DND-41 (cell line): ENCODE measurements around the gene EDDM13.
"Not testable (repeated sequence)": the region's sequence is repeated elsewhere in the genome, so short reads cannot be mapped to it uniquely, and the experiment has no call there.

Source experiments
- ATAC-seq: fragments of 200-7000 bp; cut with Tn5 transposase; 3 replicates; pipeline ENCODE4 v1.9.1; 2021; ENCODE audit warnings: low read depth; ENCODE audit not compliant: insufficient read depth
- DNase-seq: peaks from one replicate; pipeline ENCODE4 v3.0.0-alpha.2; 2020
- H2AFZ ChIP-seq: 2 replicates; pipeline ENCODE4 v1.6.0; 2012; ENCODE audit warnings: low read depth, low read length
- H3K27ac ChIP-seq: 2 replicates; pipeline ENCODE4 v1.5.1; 2012; ENCODE audit warnings: low read length, inconsistent platforms
- H3K27me3 ChIP-seq: fragments of 200-600 bp; sonication (generic); 2 replicates; pipeline ENCODE4 v1.6.0; 2012; ENCODE audit warnings: low read length, mild to moderate bottlenecking, inconsistent platforms; ENCODE audit not compliant: insufficient read depth, poor library complexity
- H3K36me3 ChIP-seq: 2 replicates; pipeline ENCODE4 v1.5.1; 2012; ENCODE audit warnings: low read length, inconsistent platforms; ENCODE audit not compliant: insufficient read depth
- H3K4me1 ChIP-seq: 2 replicates; pipeline ENCODE4 v1.5.1; 2012; ENCODE audit warnings: mild to moderate bottlenecking, low read length; ENCODE audit not compliant: insufficient read depth
- H3K4me2 ChIP-seq: 2 replicates; pipeline ENCODE4 v1.6.0; 2012; ENCODE audit warnings: mild to moderate bottlenecking, moderate library complexity, low read length, inconsistent platforms; ENCODE audit not compliant: insufficient read depth
- H3K4me3 ChIP-seq, 2 experiments: fragments of 200-600 bp in 1 of 2; shearing (Covaris generic) in 1 of 2; 2 replicates each; pipeline ENCODE4 v1.5.1; 2012 to 2016; ENCODE audit warnings: inconsistent platforms in 2 of 2, low read length in 2 of 2, mild to moderate bottlenecking in 2 of 2, low read depth in 1 of 2, moderate library complexity in 1 of 2
- H3K79me2 ChIP-seq: 2 replicates; pipeline ENCODE4 v1.6.0; 2012; ENCODE audit warnings: low read length, inconsistent platforms; ENCODE audit not compliant: insufficient read depth
- H3K9ac ChIP-seq: 2 replicates; pipeline ENCODE4 v1.6.0; 2012; ENCODE audit warnings: low read depth, mild to moderate bottlenecking, inconsistent platforms, low read length, moderate library complexity
- H3K9me3 ChIP-seq: 2 replicates; pipeline ENCODE4 v1.5.1; 2012; ENCODE audit warnings: low read length, moderate library complexity, mild to moderate bottlenecking, inconsistent platforms; ENCODE audit not compliant: insufficient read depth, severe bottlenecking
- H4K20me1 ChIP-seq: 2 replicates; pipeline ENCODE4 v1.6.0; 2012; ENCODE audit warnings: low read length; ENCODE audit not compliant: insufficient read depth
- EZH2 ChIP-seq: IDR thresholded peaks from 3 replicates; pipeline ENCODE4 v1.6.1; 2012; ENCODE audit warnings: borderline replicate concordance, low read depth, mild to moderate bottlenecking, moderate library complexity, low read length, inconsistent platforms; ENCODE audit not compliant: severe bottlenecking
- TF ChIP-seq, protein P1 (sequence below): IDR thresholded peaks from 2 replicates; pipeline ENCODE4 v1.5.1; 2012; ENCODE audit warnings: borderline replicate concordance, low read length, moderate library complexity, mild to moderate bottlenecking; ENCODE audit not compliant: poor library complexity, severe bottlenecking; ENCODE audit errors: extremely low read depth

The EDDM13 gene

DNA sequence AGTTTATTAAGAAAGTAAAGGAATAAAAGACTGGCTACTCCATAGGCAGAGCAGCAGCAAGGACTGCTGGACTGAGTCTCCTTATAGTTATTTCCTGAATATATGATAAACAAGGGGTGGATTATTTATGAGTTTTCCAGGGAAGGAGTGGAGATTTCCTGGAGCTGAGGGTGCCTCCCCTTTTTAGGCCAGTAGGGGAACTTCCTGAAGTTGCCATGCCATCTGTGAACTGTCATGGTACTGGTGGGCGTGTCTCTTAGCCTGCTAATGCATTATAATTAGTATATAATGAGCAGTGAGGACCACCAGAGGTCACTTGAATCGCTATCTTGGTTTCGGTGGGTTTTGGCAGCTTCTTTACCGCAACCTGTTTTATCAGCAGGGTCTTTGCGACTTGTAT, 28.6 kb downstream of the EDDM13 start:
- H3K36me3 ChIP-seq, result peaks cover 6% of the 10 kb centered on the region; the same call in 1 of the 2 replicates
- DNase-seq (no peak), ATAC-seq (no peak)
- H3K9me3 ChIP-seq, result no peaks in the 10 kb centered on the region
- no peaks in the 10 kb centered on the region for H3K79me2 ChIP-seq
- no peak overlapping the region for H3K9ac ChIP-seq
- H3K27ac ChIP-seq, result no peak overlapping the region
- TF ChIP-seq EZH2, result no peak
- TF ChIP-seq, protein P1, sequence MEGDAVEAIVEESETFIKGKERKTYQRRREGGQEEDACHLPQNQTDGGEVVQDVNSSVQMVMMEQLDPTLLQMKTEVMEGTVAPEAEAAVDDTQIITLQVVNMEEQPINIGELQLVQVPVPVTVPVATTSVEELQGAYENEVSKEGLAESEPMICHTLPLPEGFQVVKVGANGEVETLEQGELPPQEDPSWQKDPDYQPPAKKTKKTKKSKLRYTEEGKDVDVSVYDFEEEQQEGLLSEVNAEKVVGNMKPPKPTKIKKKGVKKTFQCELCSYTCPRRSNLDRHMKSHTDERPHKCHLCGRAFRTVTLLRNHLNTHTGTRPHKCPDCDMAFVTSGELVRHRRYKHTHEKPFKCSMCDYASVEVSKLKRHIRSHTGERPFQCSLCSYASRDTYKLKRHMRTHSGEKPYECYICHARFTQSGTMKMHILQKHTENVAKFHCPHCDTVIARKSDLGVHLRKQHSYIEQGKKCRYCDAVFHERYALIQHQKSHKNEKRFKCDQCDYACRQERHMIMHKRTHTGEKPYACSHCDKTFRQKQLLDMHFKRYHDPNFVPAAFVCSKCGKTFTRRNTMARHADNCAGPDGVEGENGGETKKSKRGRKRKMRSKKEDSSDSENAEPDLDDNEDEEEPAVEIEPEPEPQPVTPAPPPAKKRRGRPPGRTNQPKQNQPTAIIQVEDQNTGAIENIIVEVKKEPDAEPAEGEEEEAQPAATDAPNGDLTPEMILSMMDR, result no peak
- no peaks in the 10 kb centered on the region for H3K27me3 ChIP-seq
- no peak overlapping the region for H2AFZ ChIP-seq
- no peaks in the 10 kb centered on the region for H4K20me1 ChIP-seq
- H3K4me1 ChIP-seq, result no peaks in the 10 kb centered on the region
- no peak overlapping the region for H3K4me3 ChIP-seq
- no peak overlapping the region for H3K4me2 ChIP-seq

DNA sequence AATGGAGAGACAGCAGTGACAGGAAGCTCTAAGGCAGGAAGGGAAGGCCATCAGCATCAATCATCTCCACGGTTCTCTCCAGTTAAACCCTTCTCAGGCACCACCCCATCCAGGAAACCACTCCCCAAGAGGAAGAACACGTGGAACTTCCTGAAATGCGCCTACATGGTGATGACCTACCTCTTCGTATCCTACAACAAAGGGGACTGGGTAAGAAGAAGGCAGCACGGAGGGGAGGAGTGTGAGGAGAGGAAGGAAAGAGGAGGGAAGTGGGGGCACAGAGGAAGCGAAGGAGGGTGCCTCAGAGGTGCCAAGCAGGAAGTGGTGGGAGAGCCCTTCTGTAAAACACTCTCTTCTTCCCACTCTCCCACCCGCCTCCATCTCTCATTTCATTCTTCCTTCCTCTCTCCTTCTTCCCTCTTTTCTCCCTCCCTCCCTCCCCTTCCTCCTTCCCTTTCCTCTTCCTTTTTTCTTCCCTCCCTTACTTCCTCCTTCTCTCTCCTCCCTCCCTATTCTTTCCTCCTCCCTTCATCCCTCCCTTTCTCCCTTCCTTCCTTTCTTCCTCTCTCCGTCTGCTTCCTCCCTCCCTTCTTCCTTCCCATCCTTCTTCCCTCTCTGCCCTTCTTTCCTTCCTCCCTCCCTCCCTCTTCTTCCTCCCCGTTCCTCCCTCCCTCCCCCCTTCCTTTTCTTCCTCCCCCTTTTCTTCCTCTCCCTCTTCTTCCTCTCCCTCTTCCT, 29.5 kb downstream of the EDDM13 start:
- H3K79me2 ChIP-seq, result no peaks in the 10 kb centered on the region
- H3K9me3 ChIP-seq, result no peaks in the 10 kb centered on the region
- H2AFZ ChIP-seq, result no peak overlapping the region
- H3K9ac ChIP-seq, result no peak overlapping the region
- no peaks in the 10 kb centered on the region for H3K27me3 ChIP-seq
- H3K4me3 ChIP-seq, result no peak overlapping the region
- DNase-seq (no peak), ATAC-seq (0 out of 3 replicates have a peak, but pooled peaks have one; percentile 45)
- no peaks in the 10 kb centered on the region for H4K20me1 ChIP-seq
- no peak overlapping the region for H3K27ac ChIP-seq
- H3K4me2 ChIP-seq, result no peak overlapping the region
- peaks cover 6% of the 10 kb centered on the region; the same call in 1 of the 2 replicates for H3K36me3 ChIP-seq
- no peak for TF ChIP-seq EZH2
- TF ChIP-seq, protein P1, result no peak
- no peaks in the 10 kb centered on the region for H3K4me1 ChIP-seq

DNA sequence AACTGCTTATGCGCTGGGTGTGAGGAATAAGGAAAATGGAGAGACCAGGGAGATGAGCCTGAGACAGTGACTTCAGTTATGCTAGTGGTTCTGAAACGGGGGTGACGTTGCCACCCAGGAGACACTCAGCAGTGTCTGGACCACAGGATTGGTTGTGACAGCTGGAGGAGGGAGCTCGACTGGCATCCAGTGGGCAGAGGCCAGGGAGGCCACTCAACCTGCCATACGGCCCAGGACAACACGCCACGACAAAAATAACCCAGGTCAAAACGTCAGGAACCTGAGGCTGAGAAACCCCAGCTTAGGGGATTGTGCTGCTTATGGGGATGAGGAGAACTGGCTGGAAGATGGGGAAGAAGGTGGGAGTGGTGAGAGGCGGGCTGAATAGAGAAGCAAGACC, 31.7 kb downstream of the EDDM13 start:
- Histone ChIP-seq H3K9ac (no peak overlapping the region), H3K27me3 (no peaks in the 10 kb centered on the region), H3K4me1 (no peaks in the 10 kb centered on the region), H3K79me2 (no peaks in the 10 kb centered on the region), H3K9me3 (no peaks in the 10 kb centered on the region), H3K36me3 (peaks cover 10% of the 10 kb centered on the region), H3K27ac (no peak overlapping the region), H2AFZ (no peak overlapping the region), H4K20me1 (no peaks in the 10 kb centered on the region), H3K4me2 (no peak overlapping the region), H3K4me3 (no peak overlapping the region)
- TF ChIP-seq, protein P1, result no peak
- no peak for TF ChIP-seq EZH2
- DNase-seq (no peak), ATAC-seq (no peak)

DNA sequence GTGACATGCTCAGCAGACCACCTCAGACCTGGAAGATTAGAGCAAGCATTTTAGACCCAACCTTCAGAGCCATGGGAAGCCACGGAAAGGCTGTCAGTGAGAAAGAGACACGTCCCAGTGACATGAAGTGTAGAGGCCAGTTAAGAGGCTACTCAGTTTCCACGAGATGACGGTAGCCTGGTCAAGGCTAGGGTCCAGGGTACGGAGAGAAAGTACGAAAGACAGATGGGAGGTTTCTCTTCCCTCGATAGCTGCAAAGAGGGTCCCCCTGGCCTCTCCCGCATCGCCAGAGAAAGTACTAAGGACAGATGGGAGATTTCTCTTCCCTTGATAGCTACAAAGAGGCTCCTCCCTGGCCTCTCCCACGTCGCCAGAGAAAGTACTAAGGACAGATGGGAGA, 33.5 kb downstream of the EDDM13 start:
- Histone ChIP-seq H3K36me3 (peaks cover 13% of the 10 kb centered on the region), H3K9me3 (no peaks in the 10 kb centered on the region), H3K4me2 (no peak overlapping the region), H2AFZ (no peak overlapping the region), H4K20me1 (no peaks in the 10 kb centered on the region), H3K27me3 (no peaks in the 10 kb centered on the region), H3K9ac (no peak overlapping the region), H3K79me2 (no peaks in the 10 kb centered on the region), H3K27ac (no peak overlapping the region), H3K4me3 (no peak overlapping the region), H3K4me1 (no peaks in the 10 kb centered on the region)
- ATAC-seq (no peak), DNase-seq (no peak)
- TF ChIP-seq, protein P1, result no peak
- no peak for TF ChIP-seq EZH2

DNA sequence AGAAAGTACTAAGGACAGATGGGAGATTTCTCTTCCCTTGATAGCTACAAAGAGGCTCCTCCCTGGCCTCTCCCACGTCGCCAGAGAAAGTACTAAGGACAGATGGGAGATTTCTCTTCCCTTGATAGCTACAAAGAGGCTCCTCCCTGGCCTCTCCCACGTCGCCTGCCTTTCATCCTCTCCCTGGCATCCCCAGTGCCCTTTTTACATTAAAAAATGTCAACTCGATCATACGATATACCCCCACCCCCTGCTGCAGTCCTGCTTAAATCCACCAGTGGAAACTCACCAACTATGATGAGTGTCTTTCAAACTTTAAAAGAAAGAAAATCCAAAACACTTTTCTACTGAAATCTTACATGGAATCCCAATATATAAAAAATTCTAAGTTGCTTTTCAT, 34.5 kb downstream of the EDDM13 start:
- DNase-seq, H3K4me2 ChIP-seq, ATAC-seq, H3K9ac ChIP-seq, H3K4me1 ChIP-seq, H3K27ac ChIP-seq, H3K9me3 ChIP-seq, H2AFZ ChIP-seq, H3K79me2 ChIP-seq, H3K27me3 ChIP-seq, H3K4me3 ChIP-seq, H4K20me1 ChIP-seq: not testable (repeated sequence)
- peaks cover 13% of the 10 kb centered on the region for H3K36me3 ChIP-seq
